Fibroblast of pulmonary artery (primary cell): ENCODE data around the gene SCAMP4.
"Not testable (repeated sequence)": the region's sequence is repeated elsewhere in the genome, so short reads cannot be mapped to it uniquely, and the experiment has no call there.

ENCODE experiments used
- DNase-seq: peaks from one replicate; pipeline ENCODE4 v3.0.0-alpha.2; 2010; ENCODE audit warnings: low read depth
- H3K4me3 ChIP-seq: replicated peaks from 2 replicates; pipeline ENCODE4 v1.5.1; 2011; ENCODE audit warnings: low read depth, mild to moderate bottlenecking, control low read depth, low read length, moderate library complexity
- CTCF ChIP-seq: IDR thresholded peaks from 2 replicates; pipeline ENCODE4 v1.5.1; 2011; ENCODE audit warnings: mild to moderate bottlenecking, control low read depth, low read length, inconsistent platforms; ENCODE audit errors: missing control alignments

Gene SCAMP4

GRCh38 chr19:1880611-1881392 lies 24.4 kb upstream of the SCAMP4 start:
- DNase-seq, result no peak
- no peak for TF ChIP-seq CTCF
- no peak overlapping the region for H3K4me3 ChIP-seq

GRCh38 chr19:1881393-1882088 lies 23.7 kb upstream of the SCAMP4 start:
- not testable (repeated sequence) for DNase-seq, H3K4me3 ChIP-seq

GRCh38 chr19:1882089-1882785 lies 23.0 kb upstream of the SCAMP4 start:
- TF ChIP-seq CTCF, result no peak
- DNase-seq, result no peak
- no peak overlapping the region for H3K4me3 ChIP-seq

- DNase-seq, result no peak
- peak overlapping the region; percentile 90 for H3K4me3 ChIP-seq
- TF ChIP-seq CTCF, result no peak
Measured at GRCh38 chr19:1882786-1883692, 22.2 kb upstream of the SCAMP4 start.

GRCh38 chr19:1883784-1884183 lies 21.4 kb upstream of the SCAMP4 start:
- no peak for DNase-seq
- H3K4me3 ChIP-seq, result peak overlapping the region; percentile 90
- no peak for TF ChIP-seq CTCF

GRCh38 chr19:1884291-1884718 lies 20.9 kb upstream of the SCAMP4 start:
- H3K4me3 ChIP-seq, result peak overlapping the region; percentile 90
- DNase-seq, result no peak
- no peak for TF ChIP-seq CTCF
